ENCODE results near the gene TEX19.
A peak's percentile ranks its signal among the peaks of the same experiment; 100 is the strongest.

Gene TEX19

DNA sequence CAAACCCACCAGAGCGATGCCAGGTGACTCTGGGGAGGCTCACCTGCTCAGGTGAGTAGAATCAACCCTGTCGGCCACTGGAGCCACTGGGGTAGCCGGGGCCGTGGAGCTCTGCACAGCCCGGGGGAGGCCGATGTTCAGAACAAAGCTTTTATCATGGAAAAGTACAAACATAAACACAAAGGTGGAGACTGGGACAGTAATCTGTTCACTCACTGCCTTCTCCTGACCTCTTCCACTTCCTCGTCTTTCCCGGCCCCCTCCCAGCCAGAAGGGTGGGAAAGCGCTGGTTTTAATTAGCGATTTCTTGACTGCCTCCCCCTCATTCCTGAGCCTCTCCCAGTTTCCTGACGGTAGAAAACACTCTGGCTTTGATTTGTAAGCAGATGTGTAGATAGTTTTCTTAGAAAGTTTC, 9.8 kb upstream of the TEX19 start:
- no peak for DNase-seq
- no peak overlapping the region for H2BK12ac ChIP-seq (ENCODE audit: low read length in 2 of 2)
- WGBS, result 49% methylated on average over 10 of the region's 11 CpGs
- H3K36me3 ChIP-seq (ENCODE audit: control insufficient read depth in 1 of 2, insufficient read depth in 2 of 2, low read depth in 1 of 2, low read length in 2 of 2), result no peaks in the 10 kb centered on the region
- H3K23ac ChIP-seq (ENCODE audit: low read length in 2 of 2), result no peak overlapping the region
- peaks cover 9 to 16% of the 10 kb centered on the region in 2 experiments for H3K27me3 ChIP-seq (ENCODE audit: control insufficient read depth in 1 of 2, insufficient read depth in 1 of 2, low read length in 2 of 2)
- no peak overlapping the region for H3K4me2 ChIP-seq (ENCODE audit: low read length, poor library complexity, severe bottlenecking)
- H3K18ac ChIP-seq (ENCODE audit: low read depth in 1 of 2, low read length in 2 of 2), result no peak overlapping the region
- H3K79me1 ChIP-seq (replicated peaks; ENCODE audit: low read length, poor library complexity, severe bottlenecking), result no peaks in the 10 kb centered on the region
- H2BK15ac ChIP-seq (ENCODE audit: low read depth, poor library complexity, severe bottlenecking), result peak overlapping the region; percentile 85
- H2BK5ac ChIP-seq (ENCODE audit: low read depth, low read length, poor library complexity, severe bottlenecking), result no peak overlapping the region
- H3K14ac ChIP-seq (ENCODE audit: low read length in 2 of 2), result no peak overlapping the region
- no peak overlapping the region for H2AFZ ChIP-seq (ENCODE audit: low read depth, low read length)
- H2BK120ac ChIP-seq (ENCODE audit: low read depth, low read length), result no peak overlapping the region
- H3K9ac ChIP-seq (ENCODE audit: low read length), result peak overlapping the region; percentile 62
- H3K27ac ChIP-seq (ENCODE audit: low read length, poor library complexity, severe bottlenecking), result no peak overlapping the region
- no peak overlapping the region for H2AK5ac ChIP-seq (ENCODE audit: low read length, severe bottlenecking)
- H3K4me3 ChIP-seq (ENCODE audit: insufficient read depth in 1 of 2, low read depth in 1 of 2, low read length in 2 of 2), result peak overlapping the region in 1 of 2 experiments; percentile 62
- H3K4ac ChIP-seq (ENCODE audit: low read depth in 1 of 2, low read length in 2 of 2), result no peak overlapping the region
- H4K91ac ChIP-seq (ENCODE audit: low read length), result no peak overlapping the region
- H4K8ac ChIP-seq (ENCODE audit: low read length), result peak overlapping the region; percentile 43
- no peaks in the 10 kb centered on the region for H3K9me3 ChIP-seq (ENCODE audit: control insufficient read depth, low read length)
- peaks cover 18% of the 10 kb centered on the region for H3K4me1 ChIP-seq (ENCODE audit: control insufficient read depth, insufficient read depth, low read depth, low read length)

DNA sequence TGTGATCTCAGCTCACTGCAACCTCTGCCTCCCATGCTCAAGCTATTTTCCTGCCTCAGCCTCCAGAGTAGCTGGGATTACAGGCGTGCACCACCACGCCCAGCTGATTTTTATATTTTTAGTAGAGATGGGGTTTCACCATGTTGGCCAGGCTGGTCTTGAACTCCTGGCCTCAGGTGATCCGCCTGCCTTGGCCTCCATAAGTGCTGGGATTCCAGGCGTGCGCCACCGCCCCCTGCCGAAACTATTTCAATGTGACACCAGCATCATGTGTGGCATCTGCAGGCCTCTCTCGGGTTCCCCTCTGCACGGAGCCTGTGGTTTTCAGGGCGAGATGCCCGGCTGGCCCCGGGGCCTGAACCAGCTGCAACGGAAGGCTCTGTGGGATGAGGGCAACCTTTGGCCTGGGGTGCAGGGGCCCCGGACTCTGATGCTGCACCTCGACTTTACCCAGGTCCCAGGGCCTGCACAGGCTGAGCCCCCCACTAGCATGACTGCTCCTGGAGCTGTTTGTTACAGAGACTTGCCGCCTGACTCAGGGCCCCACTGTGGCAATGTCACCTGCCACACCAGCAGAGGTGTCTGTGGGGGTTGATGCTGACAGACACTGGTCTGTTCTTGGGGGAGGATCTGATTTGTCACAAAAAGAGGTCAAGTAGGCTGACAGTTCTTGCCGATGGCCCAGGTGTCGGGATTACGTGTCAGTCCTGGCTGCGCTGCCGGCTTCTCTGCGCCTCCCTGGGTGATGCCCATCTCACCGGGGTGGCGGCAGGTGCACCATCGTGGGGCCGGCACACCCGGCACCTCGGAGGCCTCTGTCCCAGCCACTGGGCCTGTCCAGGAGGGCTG, 8.6 kb upstream of the TEX19 start:
- H3K79me1 ChIP-seq (replicated peaks; ENCODE audit: low read length, poor library complexity, severe bottlenecking), result no peaks in the 10 kb centered on the region
- H2BK15ac ChIP-seq (ENCODE audit: low read depth, poor library complexity, severe bottlenecking), result no peak overlapping the region
- H3K9ac ChIP-seq (ENCODE audit: low read length), result no peak overlapping the region
- H3K4ac ChIP-seq (ENCODE audit: low read depth in 1 of 2, low read length in 2 of 2), result no peak overlapping the region
- 92% methylated on average over 28 of the region's 28 CpGs for WGBS
- H2BK5ac ChIP-seq (ENCODE audit: low read depth, low read length, poor library complexity, severe bottlenecking), result no peak overlapping the region
- H3K4me2 ChIP-seq (ENCODE audit: low read length, poor library complexity, severe bottlenecking), result no peak overlapping the region
- H3K14ac ChIP-seq (ENCODE audit: low read length in 2 of 2), result no peak overlapping the region
- H3K27ac ChIP-seq (ENCODE audit: low read length, poor library complexity, severe bottlenecking), result no peak overlapping the region
- H3K4me1 ChIP-seq (ENCODE audit: control insufficient read depth, insufficient read depth, low read depth, low read length), result peaks cover 20% of the 10 kb centered on the region
- no peak for DNase-seq
- H2BK120ac ChIP-seq (ENCODE audit: low read depth, low read length), result no peak overlapping the region
- H3K4me3 ChIP-seq (ENCODE audit: insufficient read depth in 1 of 2, low read depth in 1 of 2, low read length in 2 of 2), result no peak overlapping the region
- H3K36me3 ChIP-seq (ENCODE audit: control insufficient read depth in 1 of 2, insufficient read depth in 2 of 2, low read depth in 1 of 2, low read length in 2 of 2), result no peaks in the 10 kb centered on the region
- no peak overlapping the region for H4K91ac ChIP-seq (ENCODE audit: low read length)
- H3K9me3 ChIP-seq (ENCODE audit: control insufficient read depth, low read length), result no peaks in the 10 kb centered on the region
- peak overlapping the region in 1 of 2 experiments; percentile 6 for H2BK12ac ChIP-seq (ENCODE audit: low read length in 2 of 2)
- no peak overlapping the region for H2AFZ ChIP-seq (ENCODE audit: low read depth, low read length)
- H3K23ac ChIP-seq (ENCODE audit: low read length in 2 of 2), result peak overlapping the region in 1 of 2 experiments; percentile 36
- no peak overlapping the region for H2AK5ac ChIP-seq (ENCODE audit: low read length, severe bottlenecking)
- no peak overlapping the region for H4K8ac ChIP-seq (ENCODE audit: low read length)
- peaks cover 9 to 20% of the 10 kb centered on the region in 2 experiments for H3K27me3 ChIP-seq (ENCODE audit: control insufficient read depth in 1 of 2, insufficient read depth in 1 of 2, low read length in 2 of 2)
- no peak overlapping the region for H3K18ac ChIP-seq (ENCODE audit: low read depth in 1 of 2, low read length in 2 of 2)

DNA sequence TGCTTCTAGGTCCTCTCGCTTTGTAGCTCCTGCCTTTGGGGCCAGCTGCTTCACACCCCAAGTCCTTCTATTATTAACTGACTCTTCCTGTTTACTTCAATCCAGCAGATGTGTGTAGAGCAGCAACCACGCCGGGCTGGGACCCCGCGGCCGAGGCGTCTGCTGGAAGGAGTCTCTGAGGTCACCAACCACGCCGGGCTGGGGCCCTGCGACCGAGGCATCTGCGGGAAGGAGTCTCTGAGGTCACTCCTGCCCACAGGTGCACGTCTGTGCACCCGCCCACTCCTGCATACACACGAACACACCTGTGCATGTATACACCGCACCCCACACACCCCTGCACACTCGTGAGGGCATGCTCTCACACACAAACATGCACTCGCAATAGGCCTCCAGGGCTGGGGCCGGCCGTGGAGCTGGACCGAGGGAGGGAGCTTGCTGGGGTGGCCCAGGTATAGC, 7.8 kb upstream of the TEX19 start:
- Histone ChIP-seq H3K79me1 (replicated peaks; ENCODE audit: low read length, poor library complexity, severe bottlenecking) (no peaks in the 10 kb centered on the region), H3K23ac (ENCODE audit: low read length in 2 of 2) (no peak overlapping the region)
- 54% methylated on average over 21 of the region's 21 CpGs for WGBS

DNA sequence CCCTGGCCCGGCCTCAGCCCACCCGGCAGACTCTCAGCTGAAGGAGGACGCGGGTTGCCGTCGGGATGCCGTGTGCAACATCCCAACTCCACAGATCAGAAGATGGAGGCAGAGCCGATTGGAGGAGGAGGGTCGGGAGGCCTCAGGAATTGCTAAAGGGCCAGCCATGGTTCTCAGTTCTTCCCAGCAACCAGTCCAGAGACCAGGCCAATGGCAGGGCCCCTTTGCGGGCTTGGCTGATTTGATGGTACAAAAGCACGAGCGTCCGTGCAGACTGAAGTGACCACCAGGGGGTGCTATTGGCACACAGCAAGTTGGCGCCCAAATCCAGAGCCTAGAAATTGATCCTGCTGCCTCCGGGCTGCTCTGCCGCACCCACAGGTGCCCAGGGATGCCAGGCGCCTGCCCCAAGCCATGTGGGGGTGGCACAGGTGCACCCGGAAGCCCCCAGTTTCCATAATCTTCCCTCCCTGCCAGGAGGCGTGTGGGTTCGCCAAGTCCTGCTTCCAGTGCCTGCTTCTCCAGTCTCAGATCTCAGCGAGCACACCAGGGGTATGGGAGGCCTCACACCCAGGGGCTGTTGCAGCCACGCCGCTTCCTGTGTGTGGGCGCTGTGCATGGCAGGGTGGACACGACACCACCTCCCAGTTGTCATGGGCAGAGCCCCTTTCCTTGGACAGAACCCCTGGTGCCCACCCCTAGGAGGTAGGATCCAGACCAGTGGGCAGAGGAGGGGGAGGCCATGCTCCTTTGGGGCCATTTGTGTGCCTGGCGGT, 7.1 kb upstream of the TEX19 start:
- Histone ChIP-seq H3K4me2 (ENCODE audit: low read length, poor library complexity, severe bottlenecking) (no peak overlapping the region), H3K27ac (ENCODE audit: low read length, poor library complexity, severe bottlenecking) (no peak overlapping the region), H2BK120ac (ENCODE audit: low read depth, low read length) (no peak overlapping the region), H2AK5ac (ENCODE audit: low read length, severe bottlenecking) (no peak overlapping the region), H3K27me3 (ENCODE audit: control insufficient read depth in 1 of 2, insufficient read depth in 1 of 2, low read length in 2 of 2) (peaks cover 9 to 31% of the 10 kb centered on the region in 2 experiments), H4K91ac (ENCODE audit: low read length) (no peak overlapping the region), H3K9ac (ENCODE audit: low read length) (no peak overlapping the region), H3K79me1 (replicated peaks; ENCODE audit: low read length, poor library complexity, severe bottlenecking) (no peaks in the 10 kb centered on the region), H2AFZ (ENCODE audit: low read depth, low read length) (no peak overlapping the region), H3K4me3 (ENCODE audit: insufficient read depth in 1 of 2, low read depth in 1 of 2, low read length in 2 of 2) (no peak overlapping the region), H4K8ac (ENCODE audit: low read length) (no peak overlapping the region), H3K23ac (ENCODE audit: low read length in 2 of 2) (no peak overlapping the region), H2BK12ac (ENCODE audit: low read length in 2 of 2) (peak overlapping the region in 1 of 2 experiments; percentile 4), H2BK5ac (ENCODE audit: low read depth, low read length, poor library complexity, severe bottlenecking) (no peak overlapping the region), H3K14ac (ENCODE audit: low read length in 2 of 2) (no peak overlapping the region), H3K36me3 (ENCODE audit: control insufficient read depth in 1 of 2, insufficient read depth in 2 of 2, low read depth in 1 of 2, low read length in 2 of 2) (no peaks in the 10 kb centered on the region), H3K4me1 (ENCODE audit: control insufficient read depth, insufficient read depth, low read depth, low read length) (peaks cover 33% of the 10 kb centered on the region), H3K18ac (ENCODE audit: low read depth in 1 of 2, low read length in 2 of 2) (peak overlapping the region in 1 of 2 experiments; percentile 13), H3K4ac (ENCODE audit: low read depth in 1 of 2, low read length in 2 of 2) (no peak overlapping the region), H3K9me3 (ENCODE audit: control insufficient read depth, low read length) (no peaks in the 10 kb centered on the region), H2BK15ac (ENCODE audit: low read depth, poor library complexity, severe bottlenecking) (no peak overlapping the region)
- 41% methylated on average over 26 of the region's 26 CpGs for WGBS
- DNase-seq, result peak; percentile 86

More for the DNA sequence above, 7.8 kb upstream of the TEX19 start:
- H3K9ac ChIP-seq (ENCODE audit: low read length), result no peak overlapping the region
- no peak overlapping the region for H4K91ac ChIP-seq (ENCODE audit: low read length)
- no peak overlapping the region for H3K4me2 ChIP-seq (ENCODE audit: low read length, poor library complexity, severe bottlenecking)
- H3K14ac ChIP-seq (ENCODE audit: low read length in 2 of 2), result no peak overlapping the region
- H3K4ac ChIP-seq (ENCODE audit: low read depth in 1 of 2, low read length in 2 of 2), result no peak overlapping the region
- DNase-seq, result no peak
- peaks cover 27% of the 10 kb centered on the region for H3K4me1 ChIP-seq (ENCODE audit: control insufficient read depth, insufficient read depth, low read depth, low read length)
- H4K8ac ChIP-seq (ENCODE audit: low read length), result peak overlapping the region; percentile 62
- no peaks in the 10 kb centered on the region for H3K9me3 ChIP-seq (ENCODE audit: control insufficient read depth, low read length)
- H3K4me3 ChIP-seq (ENCODE audit: insufficient read depth in 1 of 2, low read depth in 1 of 2, low read length in 2 of 2), result peak overlapping the region in 1 of 2 experiments; percentile 7
- H3K18ac ChIP-seq (ENCODE audit: low read depth in 1 of 2, low read length in 2 of 2), result peak overlapping the region in 1 of 2 experiments; percentile 13
- no peak overlapping the region for H2AK5ac ChIP-seq (ENCODE audit: low read length, severe bottlenecking)
- no peak overlapping the region for H2AFZ ChIP-seq (ENCODE audit: low read depth, low read length)
- H2BK120ac ChIP-seq (ENCODE audit: low read depth, low read length), result no peak overlapping the region
- H3K27me3 ChIP-seq (ENCODE audit: control insufficient read depth in 1 of 2, insufficient read depth in 1 of 2, low read length in 2 of 2), result peaks cover 9 to 24% of the 10 kb centered on the region in 2 experiments
- H2BK15ac ChIP-seq (ENCODE audit: low read depth, poor library complexity, severe bottlenecking), result no peak overlapping the region
- H2BK12ac ChIP-seq (ENCODE audit: low read length in 2 of 2), result peak overlapping the region in 1 of 2 experiments; percentile 4
- H2BK5ac ChIP-seq (ENCODE audit: low read depth, low read length, poor library complexity, severe bottlenecking), result no peak overlapping the region
- H3K27ac ChIP-seq (ENCODE audit: low read length, poor library complexity, severe bottlenecking), result no peak overlapping the region
- no peaks in the 10 kb centered on the region for H3K36me3 ChIP-seq (ENCODE audit: control insufficient read depth in 1 of 2, insufficient read depth in 2 of 2, low read depth in 1 of 2, low read length in 2 of 2)
